CD4-positive, alpha-beta memory T cell (primary cell): ENCODE measurements around the gene AXIN1. TPM values are rescaled to one million over a fixed set of nuclear protein-coding genes. Genes with fewer than 3 reads are reported as not detected.
"Not testable (repeated sequence)": the region's sequence is repeated elsewhere in the genome, so short reads cannot be mapped to it uniquely, and the experiment has no call there.

Source experiments
- CTCF ChIA-PET: fragments of 350-600 bp; sonication (Branson Sonifier 250); formaldehyde crosslinking; loops from one replicate; lab custom pipeline; 2021; ENCODE audit warnings: inconsistent platforms; ENCODE audit not compliant: partially characterized antibody; lab: Charles Lee
- POLR2A ChIA-PET: fragments of 350-600 bp; sonication (Branson Sonifier 250); formaldehyde crosslinking; loops from one replicate; lab custom pipeline; 2021; ENCODE audit not compliant: partially characterized antibody; lab: Charles Lee
- DNase-seq, 5 donors: peaks; one replicate each; pipeline versions ENCODE4 v3.0.0 to v3.0.0-alpha.2; 2020 to 2022; ENCODE audit warnings: mixed read lengths in 1 of 5
- H3K27ac ChIP-seq: one replicate; pipeline ENCODE4 v1.7.0; 2013; ENCODE audit warnings: low read depth, low read length
- H3K27me3 ChIP-seq: 2 replicates; pipeline ENCODE4 v1.7.0; 2013; ENCODE audit warnings: mild to moderate bottlenecking, low read length, moderate library complexity; ENCODE audit not compliant: insufficient read depth
- H3K36me3 ChIP-seq: 2 replicates; pipeline ENCODE4 v1.7.0; 2013; ENCODE audit warnings: mild to moderate bottlenecking, low read length, moderate library complexity; ENCODE audit not compliant: insufficient read depth
- H3K4me1 ChIP-seq: 2 replicates; pipeline ENCODE4 v1.7.0; 2013; ENCODE audit warnings: mild to moderate bottlenecking, low read length, moderate library complexity; ENCODE audit not compliant: insufficient read depth
- H3K4me3 ChIP-seq, 2 donors: one replicate each; pipeline ENCODE4 v1.7.0; 2013; ENCODE audit warnings: low read length in 2 of 2, mild to moderate bottlenecking in 1 of 2
- H3K9me3 ChIP-seq, 2 donors: one replicate each; pipeline ENCODE4 v1.7.0; 2013; ENCODE audit warnings: low read length in 2 of 2, control low read depth in 1 of 2; ENCODE audit not compliant: control insufficient read depth in 1 of 2
- H3K27ac Mint-ChIP-seq, 7 donors: one replicate each; pipeline ENCODE4 v1.8.0; 2020 to 2021; ENCODE audit warnings: mixed read lengths in 7 of 7, mild to moderate bottlenecking in 6 of 7, inconsistent platforms in 3 of 7, moderate library complexity in 3 of 7
- H3K27me3 Mint-ChIP-seq, 2 donors: one replicate each; pipeline ENCODE4 v1.8.0; 2020 to 2021; ENCODE audit warnings: mixed read lengths in 2 of 2
- H3K36me3 Mint-ChIP-seq, 2 donors: one replicate each; pipeline ENCODE4 v1.8.0; 2020 to 2021; ENCODE audit warnings: mixed read lengths in 2 of 2, inconsistent platforms in 1 of 2, mild to moderate bottlenecking in 1 of 2
- H3K4me1 Mint-ChIP-seq, 4 donors: one replicate each; pipeline ENCODE4 v1.8.0; 2020 to 2021; ENCODE audit warnings: mixed read lengths in 4 of 4, mild to moderate bottlenecking in 1 of 4
- H3K4me3 Mint-ChIP-seq, 8 donors: one replicate each; pipeline ENCODE4 v1.8.0; 2020 to 2021; ENCODE audit warnings: mixed read lengths in 8 of 8, mild to moderate bottlenecking in 7 of 8, moderate library complexity in 6 of 8, inconsistent platforms in 3 of 8
- H3K9me3 Mint-ChIP-seq, 8 donors: one replicate each; pipeline ENCODE4 v1.8.0; 2020 to 2021; ENCODE audit warnings: mixed read lengths in 8 of 8, mild to moderate bottlenecking in 5 of 8, inconsistent platforms in 3 of 8, moderate library complexity in 1 of 8
- intact Hi-C: fragments of 100-400 bp; cut with micrococcal nuclease; formaldehyde crosslinking; loops from one replicate; pipeline ENCODE4 v1.15.1; 2023
- polyA plus RNA-seq, 2 donors: library from polyadenylated mRNA; unstranded; fragments of 300-500 nt; fragmentation: Illumina TruSeq; gene quantifications; one replicate each; pipeline ENCODE4 v1.2.3, GENCODE V29; 2021
- total RNA-seq, 2 experiments: library from RNA; stranded (reverse); gene quantifications; one replicate each; pipeline ENCODE4 v1.2.3, GENCODE V29; 2021

Gene AXIN1
- total and polyA plus RNA-seq, 4 experiments from 2014 or later: 0.67 to 43.0 (median 23.2) TPM

DNA sequence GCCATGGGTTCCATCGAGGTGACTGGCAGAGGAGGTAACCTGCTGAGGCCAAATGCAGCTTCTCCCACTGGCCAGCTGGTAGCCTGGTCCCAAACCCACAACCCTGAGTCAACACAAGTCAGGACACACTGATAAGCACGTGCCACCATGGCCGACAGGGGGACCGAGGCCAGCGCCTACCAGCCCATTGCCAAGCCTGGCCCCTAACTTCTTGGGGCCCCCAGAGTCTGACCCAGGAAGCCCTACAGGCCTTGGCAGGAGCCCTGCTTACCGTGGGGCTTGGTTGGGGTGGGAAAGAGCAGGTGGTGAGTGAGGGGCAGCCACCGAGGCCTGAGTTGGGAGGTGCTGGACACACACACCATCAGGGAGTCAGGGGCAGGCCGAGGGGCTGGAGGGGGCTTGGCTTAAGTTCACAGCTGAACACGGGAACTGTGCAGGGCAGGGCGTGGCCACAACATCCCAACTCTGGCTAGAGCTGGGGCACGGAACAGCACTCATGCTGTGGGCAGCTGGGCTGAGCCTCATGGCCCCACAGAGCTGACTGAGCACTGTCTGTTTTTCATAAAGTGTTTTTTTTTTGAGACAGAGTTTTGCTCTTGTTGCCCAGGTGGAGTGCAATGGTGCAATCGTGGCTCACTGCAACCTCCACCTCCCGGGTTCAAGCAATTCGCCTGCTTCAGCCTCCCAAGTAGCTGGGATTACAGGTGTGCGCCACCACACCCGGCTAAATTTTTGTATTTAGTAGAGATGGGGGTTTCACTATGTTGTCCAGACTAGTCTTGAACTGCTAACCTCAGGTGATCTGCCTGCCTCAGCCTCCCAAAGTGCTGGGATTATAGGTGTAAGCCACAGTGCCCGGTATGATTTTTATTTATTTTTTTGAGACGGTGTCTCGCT, 12.3 kb upstream of the AXIN1 start:
- peaks cover 14% of the 10 kb centered on the region for H3K36me3 ChIP-seq
- intact Hi-C loops: no loop called here
- Mint-ChIP-seq H3K27me3 (no peaks in the 10 kb centered on the region), H3K4me1 (peaks cover 2 to 14% (median 6%) of the 10 kb centered on the region in 4 donors), H3K27ac (no peak overlapping the region), H3K4me3 (no peak overlapping the region), H3K9me3 (no peaks in the 10 kb centered on the region), H3K36me3 (peaks cover 3 to 7% of the 10 kb centered on the region in 2 donors)
- H3K27me3 ChIP-seq: no peaks in the 10 kb centered on the region
- no peak overlapping the region for H3K27ac ChIP-seq
- ChIA-PET POLR2A (interaction anchor here (0.7 to 2.3 kb wide), 3 partner anchors 10 to 61 kb away, joined by 3 to 6 read pairs (median 4); partner anchors contain the start of gene RAB11FIP3), CTCF (interaction anchor here (1.0 to 1.2 kb wide), 2 partner anchors 112 to 248 kb away, joined by 3 read pairs; no protein-coding TSS in a partner anchor)
- H3K9me3 ChIP-seq: no peaks in the 10 kb centered on the region
- peaks cover 20% of the 10 kb centered on the region for H3K4me1 ChIP-seq
- DNase-seq: no peak
- H3K4me3 ChIP-seq: no peak overlapping the region

GRCh38 chr16:363766-364490, 11.4 kb upstream of the AXIN1 start:
- no peak for DNase-seq
- no peak overlapping the region for H3K4me3 Mint-ChIP-seq
- H3K27me3 Mint-ChIP-seq: no peaks in the 10 kb centered on the region
- ChIA-PET CTCF (interaction anchor here (1.2 to 2.9 kb wide), 2 partner anchors 247 to 257 kb away, joined by 3 to 16 read pairs; no protein-coding TSS in a partner anchor), POLR2A (no interaction called here)
- intact Hi-C loops: loop anchor here (2.0 kb wide), 1 partner anchor 183 kb away; the partner anchor contains the start of gene HBQ1
- Histone ChIP-seq H3K27ac (no peak overlapping the region), H3K4me3 (no peak overlapping the region), H3K9me3 (no peaks in the 10 kb centered on the region), H3K4me1 (peaks cover 11% of the 10 kb centered on the region), H3K27me3 (no peaks in the 10 kb centered on the region), H3K36me3 (peaks cover 14% of the 10 kb centered on the region)
- peaks cover 0 to 9% (median 5%) of the 10 kb centered on the region in 4 donors for H3K4me1 Mint-ChIP-seq
- peaks cover 3 to 5% of the 10 kb centered on the region in 2 donors for H3K36me3 Mint-ChIP-seq
- no peaks in the 10 kb centered on the region for H3K9me3 Mint-ChIP-seq
- H3K27ac Mint-ChIP-seq: no peak overlapping the region

GRCh38 chr16:363110-363765, 10.7 kb upstream of the AXIN1 start:
- no peak overlapping the region for H3K27ac ChIP-seq
- Mint-ChIP-seq H3K4me1 (peaks cover 0 to 9% (median 5%) of the 10 kb centered on the region in 4 donors), H3K27ac (peak overlapping the region in 1 of 7 donors; percentile 85), H3K4me3 (no peak overlapping the region), H3K9me3 (no peaks in the 10 kb centered on the region), H3K27me3 (no peaks in the 10 kb centered on the region), H3K36me3 (peaks cover 3 to 4% of the 10 kb centered on the region in 2 donors)
- no peaks in the 10 kb centered on the region for H3K9me3 ChIP-seq
- H3K4me3 ChIP-seq: no peak overlapping the region
- peaks cover 14% of the 10 kb centered on the region for H3K36me3 ChIP-seq
- ChIA-PET CTCF (interaction anchor here (0.6 to 2.9 kb wide), 10 partner anchors 7 to 325 kb away, joined by 3 to 23 read pairs (median 4); partner anchors contain the start of genes FAM234A and MRPL28), POLR2A (interaction anchor here (1.6 to 2.3 kb wide), 2 partner anchors 38 to 134 kb away, joined by 6 read pairs; partner anchors contain the start of genes DECR2 and LUC7L)
- DNase-seq: no peak
- intact Hi-C loops: loop anchor here (2.0 kb wide), 1 partner anchor 182 kb away; the partner anchor contains the start of gene HBQ1
- H3K27me3 ChIP-seq: no peaks in the 10 kb centered on the region
- H3K4me1 ChIP-seq: peaks cover 8% of the 10 kb centered on the region

- H3K36me3 Mint-ChIP-seq, H3K9me3 ChIP-seq, H3K36me3 ChIP-seq, H3K9me3 Mint-ChIP-seq, H3K4me3 Mint-ChIP-seq, H3K4me3 ChIP-seq, H3K4me1 ChIP-seq, H3K27me3 Mint-ChIP-seq, H3K27me3 ChIP-seq, DNase-seq, H3K27ac Mint-ChIP-seq, H3K27ac ChIP-seq, H3K4me1 Mint-ChIP-seq: not testable (repeated sequence)
- CTCF ChIA-PET: interaction anchor here (0.6 to 2.9 kb wide), 19 partner anchors 8 to 324 kb away, joined by 3 to 23 read pairs (median 3); partner anchors contain the start of genes AXIN1, FAM234A, MRPL28 and NPRL3
- intact Hi-C loops: loop anchor here (1.0 to 2.0 kb wide), 3 partner anchors 182 to 297 kb away; partner anchors contain the start of gene HBQ1
- POLR2A ChIA-PET: interaction anchor here (1.6 to 2.3 kb wide), 2 partner anchors 38 to 134 kb away, joined by 6 read pairs; partner anchors contain the start of genes DECR2 and LUC7L
These were observed 10.1 kb upstream of the AXIN1 start for GRCh38 chr16:362702-362999.

GRCh38 chr16:361872-362701, 9.6 kb upstream of the AXIN1 start:
- Histone ChIP-seq H3K9me3 (no peaks in the 10 kb centered on the region), H3K27me3 (no peaks in the 10 kb centered on the region), H3K27ac (no peak overlapping the region), H3K4me3 (no peak overlapping the region), H3K36me3 (peaks cover 5% of the 10 kb centered on the region), H3K4me1 (peaks cover 8% of the 10 kb centered on the region)
- Mint-ChIP-seq H3K9me3 (no peaks in the 10 kb centered on the region), H3K27me3 (no peaks in the 10 kb centered on the region), H3K27ac (peak overlapping the region in 4 of 7 donors; percentile 72 to 80 (median 77)), H3K4me3 (peak overlapping the region in 6 of 8 donors; percentile 43 to 78 (median 55)), H3K36me3 (peaks cover 2% of the 10 kb centered on the region in 2 donors), H3K4me1 (peaks cover 2 to 9% (median 5%) of the 10 kb centered on the region in 4 donors)
- peak; percentile 70 to 75 (median 71) for DNase-seq
- intact Hi-C loops: loop anchor here (1.0 to 2.0 kb wide), 3 partner anchors 181 to 297 kb away; partner anchors contain the start of gene HBQ1
- POLR2A ChIA-PET: interaction anchor here (0.5 to 2.3 kb wide), 4 partner anchors 18 to 255 kb away, joined by 3 to 6 read pairs (median 5); partner anchors contain the start of genes DECR2 and LUC7L
- CTCF ChIA-PET: interaction anchor here (0.6 to 2.9 kb wide), 21 partner anchors 9 to 324 kb away, joined by 3 to 23 read pairs (median 3); partner anchors contain the start of genes AXIN1, FAM234A, MRPL28 and NPRL3
